AG04449 (cell line): ENCODE measurements around the gene DNPH1.
A peak's percentile ranks its signal among the peaks of the same experiment; 100 is the strongest.

Source experiments
- CTCF ChIA-PET: fragments of 350-600 bp; formaldehyde crosslinking; extraction: SDS; loops from one replicate; lab custom pipeline; 2021; ENCODE audit warnings: antibody characterized with exemption; lab: Yijun Ruan, JAX
- POLR2A ChIA-PET: fragments of 400-600, 350-600 bp; formaldehyde crosslinking; extraction: SDS; loops from one replicate; lab custom pipeline; 2020; ENCODE audit warnings: antibody characterized with exemption, inconsistent platforms; lab: Yijun Ruan, JAX
- DNase-seq: peaks from one replicate; pipeline ENCODE4 v3.0.0-alpha.2; 2010; ENCODE audit warnings: low read depth, low spot score
- H3K4me3 ChIP-seq: 2 replicates; pipeline ENCODE4 v1.5.1; 2011; ENCODE audit warnings: low read depth, mild to moderate bottlenecking, control low read depth, low read length
- CTCF ChIP-seq: IDR thresholded peaks from one replicate; pipeline ENCODE4 v1.5.1; 2011; ENCODE audit warnings: mild to moderate bottlenecking, moderate library complexity, low read length, control low read depth, inconsistent platforms; ENCODE audit not compliant: insufficient read depth; ENCODE audit errors: missing control alignments

Gene DNPH1

GRCh38 chr6:43265564-43265963, 36.3 kb upstream of the DNPH1 start:
- POLR2A ChIA-PET: no interaction called here

GRCh38 chr6:43264599-43265145, 35.4 kb upstream of the DNPH1 start:
- TF ChIP-seq CTCF: no peak
- no peak for DNase-seq
- CTCF ChIA-PET: interaction anchor here (1.2 to 9.4 kb wide), 9 partner anchors 12 to 242 kb away, joined by 3 to 156 read pairs (median 5); partner anchors contain the start of gene DNPH1
- POLR2A ChIA-PET: no interaction called here
- H3K4me3 ChIP-seq: no peak overlapping the region

More at GRCh38 chr6:43265564-43265963, 36.3 kb upstream of the DNPH1 start:
- H3K4me3 ChIP-seq: no peak overlapping the region
- TF ChIP-seq CTCF: no peak
- DNase-seq: no peak
- CTCF ChIA-PET: interaction anchor here (1.0 to 9.4 kb wide), 7 partner anchors 13 to 244 kb away, joined by 3 to 156 read pairs (median 3); partner anchors contain the start of genes DNPH1 and LRRC73

- POLR2A ChIA-PET: no interaction called here
- DNase-seq: no peak
- peak; percentile 96 for TF ChIP-seq CTCF
- CTCF ChIA-PET: interaction anchor here (0.5 to 9.4 kb wide), 29 partner anchors 11 to 246 kb away, joined by 3 to 156 read pairs (median 3); partner anchors contain the start of genes DNPH1, LRRC73 and ZNF318
- H3K4me3 ChIP-seq: no peak overlapping the region
Measured at GRCh38 chr6:43263314-43264178, 34.3 kb upstream of the DNPH1 start.

- ChIA-PET CTCF (interaction anchor here (0.7 to 9.4 kb wide), 24 partner anchors 11 to 253 kb away, joined by 3 to 156 read pairs (median 4); partner anchors contain the start of genes DNPH1, LRRC73 and ZNF318), POLR2A (no interaction called here)
- no peak for TF ChIP-seq CTCF
- no peak overlapping the region for H3K4me3 ChIP-seq
- no peak for DNase-seq
Measured at GRCh38 chr6:43262780-43263313, 33.6 kb upstream of the DNPH1 start.

- CTCF ChIA-PET: interaction anchor here (0.6 to 9.4 kb wide), 23 partner anchors 10 to 254 kb away, joined by 3 to 156 read pairs (median 4); partner anchors contain the start of genes LRRC73 and ZNF318
Measured at GRCh38 chr6:43262000-43262779, 32.9 kb upstream of the DNPH1 start.

More at GRCh38 chr6:43262000-43262779, 32.9 kb upstream of the DNPH1 start:
- POLR2A ChIA-PET: no interaction called here
- no peak for DNase-seq
- no peak for TF ChIP-seq CTCF
- no peak overlapping the region for H3K4me3 ChIP-seq
